ENCODE measurements around the gene PRPF40A. TPM values are rescaled to one million over a fixed set of nuclear protein-coding genes. Genes with fewer than 3 reads are reported as not detected.

PRPF40A gene
- total RNA-seq, 1 donor from 2014 or later, result 74.6 TPM

- Histone ChIP-seq H3K27me3 (no peaks in the 10 kb centered on the region), H3K4me1 (no peaks in the 10 kb centered on the region), H3K4me3 (no peak overlapping the region), H3K27ac (no peak overlapping the region), H3K36me3 (peaks cover 0 to 30% of the 10 kb centered on the region in 2 donors), H3K9me3 (no peaks in the 10 kb centered on the region)
- TF ChIP-seq CTCF (IDR thresholded peaks at IDR 0.05) (no peak), POLR2AphosphoS5 (IDR thresholded peaks at IDR 0.05; ENCODE audit: insufficient read depth in 1 of 2, low read depth in 1 of 2) (no peak), POLR2A (IDR thresholded peaks at IDR 0.05) (no peak)
- intact Hi-C loops (cut with DNase I), result no loop called here
- no peak for DNase-seq (ENCODE audit: extremely low spot score in 2 of 2)
Measured at GRCh38 chr2:152629202-152629601, 88.1 kb downstream of the PRPF40A start.

- peaks cover 0 to 22% of the 10 kb centered on the region in 2 donors for H3K36me3 ChIP-seq
- TF ChIP-seq POLR2AphosphoS5 (IDR thresholded peaks at IDR 0.05; ENCODE audit: insufficient read depth in 1 of 2, low read depth in 1 of 2) (no peak), POLR2A (IDR thresholded peaks at IDR 0.05) (no peak), CTCF (IDR thresholded peaks at IDR 0.05) (peak; percentile 5 to 47 (median 10))
- no peak overlapping the region for H3K4me3 ChIP-seq
- no peak overlapping the region for H3K27ac ChIP-seq
- DNase-seq (ENCODE audit: extremely low spot score in 2 of 2), result no peak
- no peaks in the 10 kb centered on the region for H3K27me3 ChIP-seq
- intact Hi-C loops (cut with DNase I), result no loop called here
- no peaks in the 10 kb centered on the region for H3K9me3 ChIP-seq
- no peaks in the 10 kb centered on the region for H3K4me1 ChIP-seq
Measured at GRCh38 chr2:152627351-152627957, 89.8 kb downstream of the PRPF40A start.

- H3K9me3 ChIP-seq, result no peaks in the 10 kb centered on the region
- intact Hi-C loops (cut with DNase I), result no loop called here
- H3K27me3 ChIP-seq, result no peaks in the 10 kb centered on the region
- no peaks in the 10 kb centered on the region for H3K4me1 ChIP-seq
- peaks cover 0 to 16% of the 10 kb centered on the region in 2 donors for H3K36me3 ChIP-seq
- no peak overlapping the region for H3K4me3 ChIP-seq
- no peak overlapping the region for H3K27ac ChIP-seq
- TF ChIP-seq CTCF (IDR thresholded peaks at IDR 0.05) (no peak), POLR2AphosphoS5 (IDR thresholded peaks at IDR 0.05; ENCODE audit: insufficient read depth in 1 of 2, low read depth in 1 of 2) (no peak), POLR2A (IDR thresholded peaks at IDR 0.05) (no peak)
- DNase-seq (ENCODE audit: extremely low spot score in 2 of 2), result no peak
Measured at GRCh38 chr2:152626911-152627339, 90.3 kb downstream of the PRPF40A start.

GRCh38 chr2:152624805-152625204 lies 92.5 kb downstream of the PRPF40A start:
- intact Hi-C loops (cut with DNase I), result no loop called here
- no peak overlapping the region for H3K4me3 ChIP-seq
- H3K36me3 ChIP-seq, result peaks cover 0 to 11% of the 10 kb centered on the region in 2 donors
- no peak overlapping the region for H3K27ac ChIP-seq
- no peak for DNase-seq (ENCODE audit: extremely low spot score in 2 of 2)
- H3K27me3 ChIP-seq, result no peaks in the 10 kb centered on the region
- H3K4me1 ChIP-seq, result no peaks in the 10 kb centered on the region
- no peaks in the 10 kb centered on the region for H3K9me3 ChIP-seq
- TF ChIP-seq POLR2A (IDR thresholded peaks at IDR 0.05) (no peak), POLR2AphosphoS5 (IDR thresholded peaks at IDR 0.05; ENCODE audit: insufficient read depth in 1 of 2, low read depth in 1 of 2) (no peak), CTCF (IDR thresholded peaks at IDR 0.05) (no peak)

- H3K27ac ChIP-seq, result no peak overlapping the region
- intact Hi-C loops (cut with DNase I), result no loop called here
- H3K4me3 ChIP-seq, result no peak overlapping the region
- no peak for TF ChIP-seq POLR2A (IDR thresholded peaks at IDR 0.05)
- TF ChIP-seq POLR2AphosphoS5 (IDR thresholded peaks at IDR 0.05; ENCODE audit: insufficient read depth in 1 of 2, low read depth in 1 of 2), result no peak
- no peak for TF ChIP-seq CTCF (IDR thresholded peaks at IDR 0.05)
- H3K36me3 ChIP-seq, result peaks cover 0 to 10% of the 10 kb centered on the region in 2 donors
- no peaks in the 10 kb centered on the region for H3K9me3 ChIP-seq
- H3K4me1 ChIP-seq, result no peaks in the 10 kb centered on the region
- H3K27me3 ChIP-seq, result no peaks in the 10 kb centered on the region
- no peak for DNase-seq (ENCODE audit: extremely low spot score in 2 of 2)
Measured at GRCh38 chr2:152623775-152624174, 93.5 kb downstream of the PRPF40A start.
